OCI-M1 (cell line): ENCODE data around the gene PAQR3.

Source experiments
- DNase-seq: peaks from one replicate; lab custom pipeline; 2025; lab: John Stamatoyannopoulos, UW

The PAQR3 gene, protein sequence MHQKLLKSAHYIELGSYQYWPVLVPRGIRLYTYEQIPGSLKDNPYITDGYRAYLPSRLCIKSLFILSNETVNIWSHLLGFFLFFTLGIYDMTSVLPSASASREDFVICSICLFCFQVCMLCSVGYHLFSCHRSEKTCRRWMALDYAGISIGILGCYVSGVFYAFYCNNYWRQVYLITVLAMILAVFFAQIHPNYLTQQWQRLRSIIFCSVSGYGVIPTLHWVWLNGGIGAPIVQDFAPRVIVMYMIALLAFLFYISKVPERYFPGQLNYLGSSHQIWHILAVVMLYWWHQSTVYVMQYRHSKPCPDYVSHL

DNA sequence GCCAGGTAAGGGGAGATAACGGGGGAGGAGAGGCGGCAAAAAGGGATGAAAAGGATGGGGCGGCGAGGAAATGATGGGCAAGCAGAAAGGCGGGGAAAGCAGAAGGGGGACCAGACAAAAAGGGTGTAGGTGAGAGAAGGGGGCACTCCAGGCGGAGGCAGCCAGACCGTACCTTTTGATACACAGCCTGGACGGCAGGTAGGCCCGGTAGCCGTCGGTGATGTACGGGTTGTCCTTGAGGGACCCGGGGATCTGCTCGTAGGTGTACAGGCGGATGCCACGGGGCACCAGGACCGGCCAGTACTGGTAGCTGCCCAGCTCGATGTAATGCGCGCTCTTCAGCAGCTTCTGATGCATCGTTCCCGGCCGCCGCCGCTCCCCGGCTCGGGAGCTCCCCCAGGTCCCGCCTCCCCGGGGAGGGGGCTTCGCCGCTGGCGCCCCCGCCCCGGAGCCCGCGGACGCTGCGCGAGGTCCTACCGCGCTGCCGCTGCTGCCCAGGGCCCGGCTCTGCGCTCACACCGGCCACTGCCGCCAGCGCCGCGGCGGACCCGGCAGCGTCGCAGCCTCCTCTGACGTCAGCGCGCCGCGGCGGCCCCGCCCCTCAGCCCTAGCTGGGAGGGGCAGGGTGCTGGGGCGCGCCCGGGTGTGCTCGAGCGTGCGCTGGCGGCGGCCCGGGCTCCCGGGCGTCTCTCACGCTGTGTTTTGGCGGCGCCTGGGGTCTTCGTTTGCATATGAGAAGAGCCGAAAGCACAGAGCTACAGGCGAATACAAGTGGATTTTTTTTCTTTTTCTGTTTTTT, at the start of gene PAQR3:
TSS of gene PAQR3 (minus strand) at position 571 of the 799 bp plus-strand sequence. CDS start at position 357, 214 bp downstream.
- DNase-seq: peak; percentile 94

DNA sequence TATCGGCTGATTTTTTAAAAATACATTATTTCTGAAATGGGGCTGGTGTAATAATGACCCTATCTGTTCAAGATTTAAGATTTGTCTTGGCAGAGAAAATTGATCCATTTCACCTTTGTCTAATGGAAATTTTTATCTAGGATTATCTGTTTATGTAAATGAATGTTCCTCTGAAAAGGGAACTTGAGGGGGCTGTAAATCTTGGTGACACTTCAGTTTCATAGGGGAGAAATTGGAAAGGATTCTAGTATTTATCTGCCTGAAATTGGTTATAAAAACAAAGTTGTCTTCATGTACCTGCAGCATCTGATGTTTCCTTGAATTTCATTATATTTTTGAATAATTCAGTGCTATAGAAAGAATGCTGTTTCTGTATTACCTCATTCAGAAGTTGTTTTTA, 48.4 kb upstream of the PAQR3 start:
- DNase-seq: no peak

DNA sequence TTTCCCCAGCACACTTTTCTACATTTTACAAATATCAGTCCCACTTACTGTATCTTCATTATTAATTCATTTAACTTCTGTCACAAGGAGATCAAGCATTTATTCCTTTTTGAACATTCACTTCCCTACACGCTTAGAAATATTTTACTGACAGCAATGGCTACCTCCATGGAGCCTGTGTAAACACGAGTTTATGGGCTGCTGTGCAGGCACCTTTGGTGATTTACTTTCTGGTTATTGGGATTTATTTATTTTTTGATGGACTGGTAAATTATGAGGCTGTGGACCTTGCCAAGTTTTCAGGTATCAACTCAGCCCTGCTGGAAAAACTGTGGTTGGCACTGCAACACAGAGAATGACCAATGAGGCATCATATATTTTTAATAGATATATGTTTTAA, 45.4 kb upstream of the PAQR3 start:
- no peak for DNase-seq

DNA sequence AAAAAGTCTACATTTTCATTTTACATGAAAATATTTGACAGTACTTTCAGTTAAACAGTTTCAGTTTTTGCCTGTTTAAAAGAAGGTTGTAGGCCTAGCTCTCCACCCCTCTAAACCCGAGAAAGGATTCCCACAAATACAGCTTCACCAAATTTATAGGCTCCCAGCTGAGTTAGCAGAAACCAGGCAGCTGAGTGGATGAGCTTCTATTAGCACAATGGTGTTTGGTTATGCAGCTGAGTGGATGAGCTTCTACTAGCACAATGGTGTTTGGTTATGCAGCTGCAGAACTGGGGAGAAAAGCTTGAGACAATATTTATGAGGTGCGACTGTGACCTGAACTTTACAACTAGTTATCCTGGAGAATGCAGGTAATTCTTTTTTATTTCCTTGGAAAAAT, 36.6 kb upstream of the PAQR3 start:
- DNase-seq: no peak

DNA sequence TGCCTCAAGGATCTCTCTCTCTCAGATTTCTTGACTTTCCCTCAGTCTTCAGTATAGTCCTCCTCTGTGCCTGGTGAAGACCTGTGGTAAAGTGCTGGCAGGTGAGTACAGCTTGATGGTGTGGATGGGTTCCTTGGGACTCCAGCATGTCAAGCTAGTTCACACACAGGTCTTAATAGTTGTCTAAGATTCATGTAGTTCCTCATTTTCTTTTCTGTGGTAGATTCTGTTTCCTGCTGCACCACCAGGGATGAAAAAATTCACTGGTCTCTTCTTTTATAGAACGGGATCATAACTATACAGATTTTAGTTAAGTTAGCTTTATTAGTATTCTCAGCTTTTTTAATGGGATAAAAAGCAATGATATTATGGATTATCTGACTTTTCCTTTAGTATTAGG, 32.5 kb upstream of the PAQR3 start:
- peak; percentile 17 for DNase-seq

DNA sequence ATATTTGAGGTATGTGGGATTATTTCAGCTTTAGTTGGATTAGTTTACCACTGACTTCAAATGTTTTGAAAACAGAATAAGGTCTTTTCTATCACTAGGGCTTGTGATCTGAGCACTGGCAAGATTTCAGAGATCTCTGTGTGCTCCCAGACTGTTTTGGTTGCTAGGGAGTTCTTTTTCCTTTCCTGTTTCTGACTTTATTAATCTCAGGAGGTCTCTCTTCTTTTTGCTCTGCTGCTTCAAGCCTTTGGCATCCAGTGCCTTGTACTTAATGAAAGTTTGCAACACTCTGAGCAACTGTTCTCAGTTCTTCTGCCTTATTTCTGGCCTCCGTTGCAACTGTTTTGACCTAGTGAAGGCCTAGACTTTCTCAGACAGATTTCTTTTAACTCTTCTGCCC, 32.1 kb upstream of the PAQR3 start:
- no peak for DNase-seq

DNA sequence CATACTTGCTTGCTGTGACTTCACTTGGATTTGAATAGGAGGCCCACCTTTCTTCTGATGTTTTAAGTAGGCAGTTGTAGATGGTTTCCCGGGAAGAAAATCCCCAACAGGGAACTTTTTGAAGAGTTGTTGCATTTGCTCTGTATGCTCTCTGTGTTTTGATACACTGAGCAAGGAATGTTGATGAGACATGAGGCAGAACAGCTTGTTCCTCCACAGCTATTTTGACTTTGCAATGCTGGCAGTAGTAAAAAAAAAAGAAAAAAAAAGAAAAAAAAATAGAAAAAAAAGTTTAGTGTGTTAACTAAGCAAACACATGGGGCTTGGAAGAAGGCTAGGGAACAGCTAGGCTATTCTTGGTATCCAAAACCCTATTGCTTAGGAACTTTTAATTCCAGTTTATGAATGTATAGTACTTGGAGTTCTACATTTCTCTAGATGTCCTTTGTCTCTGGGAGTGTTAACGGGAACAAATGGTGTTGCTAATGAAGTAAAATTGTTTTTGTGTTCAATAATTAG, 23.4 kb upstream of the PAQR3 start:
- no peak for DNase-seq

DNA sequence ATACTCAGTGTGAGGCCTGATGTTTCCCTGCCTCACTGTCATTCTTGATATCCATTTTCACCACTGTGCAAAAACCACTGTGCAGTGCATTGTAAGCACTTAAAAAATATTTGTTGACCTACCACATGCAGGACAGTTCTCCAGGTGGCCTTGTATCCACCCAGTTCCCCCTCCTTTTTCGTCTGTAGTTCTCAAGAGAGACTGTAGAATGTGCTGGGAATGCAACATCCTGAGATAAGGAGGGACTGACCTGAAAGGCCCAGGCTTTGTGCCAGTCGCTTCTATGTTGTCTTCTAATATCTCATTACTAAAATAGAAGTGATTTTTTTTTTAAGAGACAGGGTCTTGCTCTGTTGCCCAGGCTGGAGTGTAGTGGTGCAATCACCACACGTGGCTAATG, 21.7 kb upstream of the PAQR3 start:
- no peak for DNase-seq

DNA sequence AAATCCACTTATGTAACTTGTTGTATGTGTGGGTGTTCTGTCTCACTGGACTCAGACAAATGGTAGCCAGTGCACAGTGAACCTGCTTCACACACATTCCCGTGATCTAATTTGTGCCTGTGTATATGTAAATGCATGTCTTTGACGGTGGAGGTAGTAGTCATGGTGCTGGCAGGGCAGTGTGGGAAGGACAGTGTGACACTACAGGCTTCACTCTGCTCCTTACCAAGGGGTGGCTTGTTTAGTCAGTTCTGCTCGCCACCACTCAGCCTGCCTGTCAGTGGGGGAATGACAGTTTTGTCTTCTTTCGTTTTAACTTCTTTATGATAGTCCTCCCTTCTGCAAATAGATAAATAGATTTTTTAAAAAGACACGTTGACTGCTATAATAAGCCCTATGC, 17.7 kb upstream of the PAQR3 start:
- DNase-seq: no peak

DNA sequence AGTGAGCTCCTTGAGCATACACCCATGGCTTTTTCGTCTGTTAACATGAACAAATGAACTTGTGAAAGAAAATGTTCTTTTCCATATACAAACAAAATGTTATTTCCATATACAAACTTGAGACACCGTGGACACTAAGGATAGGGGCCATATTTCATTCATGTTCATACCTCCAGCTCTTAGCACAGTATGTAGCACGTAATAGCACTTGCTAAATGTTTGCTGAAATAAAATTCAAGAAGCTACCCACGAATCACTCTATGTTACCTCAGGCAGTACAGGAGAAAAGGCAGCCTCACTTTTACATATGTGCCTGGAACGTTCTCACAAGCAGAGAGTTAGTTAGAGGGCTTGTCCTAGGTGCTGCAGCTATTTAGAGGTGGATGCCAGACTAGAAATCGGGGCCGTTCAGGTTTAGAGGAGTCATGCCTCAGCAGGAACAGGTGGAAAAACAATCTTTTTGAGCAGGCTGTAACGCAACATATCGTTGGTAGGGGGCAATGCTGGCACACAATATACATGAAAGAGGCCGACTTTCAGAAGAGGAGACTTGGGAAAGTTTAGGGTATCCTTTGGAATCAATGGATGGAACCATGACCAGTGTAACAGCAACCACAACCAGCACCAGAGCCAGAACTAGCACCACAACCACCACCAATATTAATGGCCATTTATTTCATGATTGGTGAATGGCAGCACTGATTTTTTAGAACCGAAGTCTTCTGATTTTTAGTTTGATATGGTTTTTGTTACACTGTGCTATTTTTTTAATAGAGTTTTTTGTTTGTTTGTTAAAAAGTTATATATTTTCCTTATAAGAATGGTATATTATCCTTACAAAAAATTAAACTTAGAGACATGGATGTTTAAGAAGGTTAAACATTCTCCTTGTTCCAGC, 14.8 kb upstream of the PAQR3 start:
- DNase-seq: peak; percentile 68

DNA sequence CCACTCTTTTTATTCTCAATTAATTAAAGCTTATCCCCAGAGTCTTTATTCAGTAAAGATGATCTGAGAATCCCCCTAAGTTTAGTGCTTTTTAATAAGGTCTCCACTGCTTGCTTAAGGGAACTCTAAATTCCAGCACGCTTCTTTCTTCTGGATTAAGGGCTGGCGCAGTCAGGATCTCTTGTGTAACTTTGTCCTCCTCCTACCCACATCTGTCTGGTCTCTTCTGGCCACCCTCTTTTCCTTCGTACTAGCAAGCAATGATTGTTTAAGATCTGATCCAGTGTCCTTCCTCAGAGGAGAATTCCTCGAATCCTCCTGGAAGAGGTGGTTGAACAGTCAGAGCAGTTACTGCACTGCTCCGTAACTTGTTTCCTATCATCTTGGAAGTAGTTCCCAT, 14.0 kb upstream of the PAQR3 start:
- no peak for DNase-seq

DNA sequence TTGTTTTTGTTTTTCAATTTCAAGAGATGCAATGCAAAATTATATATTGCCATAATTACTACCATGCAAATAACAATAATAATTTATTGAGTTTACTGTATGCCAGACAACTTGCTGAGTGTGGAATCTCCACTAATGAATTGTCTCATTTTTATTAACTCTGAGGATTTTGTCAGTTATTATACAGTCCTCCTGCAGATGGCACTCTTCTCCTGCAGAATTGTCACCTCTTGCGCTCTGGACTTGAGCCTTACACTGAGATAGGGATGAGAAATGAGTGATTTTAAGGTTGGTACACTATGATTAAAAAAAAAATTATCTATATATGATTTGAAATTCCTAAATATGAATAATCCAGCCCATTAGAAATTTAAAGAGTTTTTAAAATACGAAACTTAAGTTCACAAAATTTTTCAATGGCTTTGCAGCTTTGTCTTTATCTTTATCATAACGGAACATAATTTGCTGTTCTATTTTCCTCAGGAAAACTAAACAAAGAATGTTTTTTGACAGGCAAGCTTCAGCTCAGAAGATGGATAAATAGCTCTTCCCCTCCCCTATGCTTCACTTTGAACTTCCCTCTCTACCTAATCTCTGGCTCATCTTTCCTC, 12.7 kb upstream of the PAQR3 start:
- peak; percentile 72 for DNase-seq

DNA sequence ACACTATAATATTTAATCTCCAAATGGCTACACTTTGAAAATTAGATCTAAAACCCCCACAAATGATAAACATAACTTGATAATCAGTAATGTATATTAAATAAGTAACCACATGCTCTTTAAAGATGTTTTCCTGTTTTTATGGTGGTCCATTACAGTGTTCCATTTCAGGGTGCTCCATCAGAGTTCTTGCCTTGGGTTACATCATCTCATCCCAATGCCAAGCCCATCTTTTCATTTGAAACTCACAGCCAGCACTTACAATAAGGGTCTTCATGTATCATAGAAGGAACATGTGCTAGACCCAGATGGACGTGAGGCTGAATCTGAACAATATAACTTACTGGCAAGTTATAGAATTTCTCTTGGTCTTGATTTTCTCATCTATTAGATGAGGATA, 10.5 kb upstream of the PAQR3 start:
- DNase-seq: peak; percentile 32

DNA sequence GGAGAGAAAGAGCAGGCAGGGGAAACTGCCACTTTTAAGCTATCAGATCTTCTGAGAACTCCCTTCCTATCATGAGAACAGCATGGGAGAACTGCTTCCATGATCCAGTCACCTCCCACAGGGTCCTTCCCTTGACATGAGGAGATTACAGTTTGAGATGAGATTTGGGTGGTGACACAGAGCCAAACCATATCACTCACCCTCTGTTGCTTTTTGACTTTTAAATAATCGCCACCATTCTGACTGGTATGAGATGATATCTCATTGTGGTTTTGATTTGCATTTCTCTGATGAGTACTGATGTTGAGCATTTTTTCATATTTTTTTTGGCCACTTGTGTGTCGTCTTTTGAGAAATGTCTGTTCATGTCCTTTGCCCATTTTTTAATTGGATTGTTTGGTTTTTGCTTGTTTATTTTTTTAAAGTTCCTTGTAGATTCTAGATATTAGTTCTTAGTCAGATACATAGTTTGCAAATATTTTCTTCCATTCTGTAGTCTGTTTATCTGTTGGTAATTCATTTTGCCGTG, 6.5 kb upstream of the PAQR3 start:
- DNase-seq: peak; percentile 13

DNA sequence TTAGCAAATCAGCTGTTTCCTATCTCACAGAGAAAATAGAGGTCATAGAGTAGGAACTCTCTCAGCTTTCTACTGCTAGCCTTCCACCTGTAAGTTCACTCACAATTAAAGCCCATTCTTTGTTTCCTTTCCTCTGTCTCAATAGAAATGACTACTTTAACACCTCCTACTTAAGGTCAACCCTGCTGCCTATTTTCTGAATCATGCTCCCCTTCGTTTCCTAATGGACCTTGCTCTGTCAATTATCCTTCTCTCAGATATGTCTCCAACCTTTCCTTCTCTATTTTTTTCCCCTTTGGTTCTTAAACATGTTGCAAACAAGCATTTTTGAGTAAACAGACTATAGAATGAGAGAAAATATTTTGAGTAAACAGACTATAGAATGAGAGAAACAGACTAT, 5.1 kb upstream of the PAQR3 start:
- DNase-seq: no peak

DNA sequence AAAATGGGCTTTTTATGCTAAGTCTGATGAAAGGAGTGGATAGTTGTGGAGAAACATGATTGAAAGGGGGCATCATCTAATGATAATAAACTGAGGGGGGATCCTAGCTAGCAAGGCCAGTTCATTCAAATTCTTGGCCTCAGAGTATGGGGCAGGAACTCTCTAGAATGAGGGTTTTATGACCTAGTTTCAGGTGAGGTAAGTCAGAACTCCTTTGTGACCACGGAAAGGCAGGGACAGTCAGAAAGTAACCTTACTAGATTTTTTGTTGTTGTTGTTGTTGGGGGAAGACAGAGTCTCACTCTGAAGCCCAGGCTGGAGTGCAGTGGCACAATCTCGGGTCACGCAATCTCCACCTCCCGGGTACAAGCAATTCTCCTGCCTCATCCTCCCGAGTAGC, 1.5 kb upstream of the PAQR3 start:
- DNase-seq: no peak

DNA sequence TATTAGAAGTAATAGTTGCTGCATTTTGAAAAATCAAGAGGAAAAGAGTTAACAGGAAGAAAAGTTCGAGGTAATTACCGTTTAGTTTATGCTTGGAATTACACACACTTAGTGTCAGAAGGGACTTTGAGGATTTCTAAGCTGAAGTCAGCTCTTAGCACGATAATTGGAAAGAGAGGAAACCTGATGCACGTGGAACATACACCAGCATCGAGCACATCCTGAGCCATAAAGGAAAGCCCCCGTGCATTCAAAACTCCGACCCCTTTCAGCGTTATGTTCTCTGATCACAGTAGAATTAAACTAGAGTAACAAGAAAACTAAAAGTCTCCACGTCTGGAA, 400 bp upstream of the PAQR3 start:
- DNase-seq: no peak

DNA sequence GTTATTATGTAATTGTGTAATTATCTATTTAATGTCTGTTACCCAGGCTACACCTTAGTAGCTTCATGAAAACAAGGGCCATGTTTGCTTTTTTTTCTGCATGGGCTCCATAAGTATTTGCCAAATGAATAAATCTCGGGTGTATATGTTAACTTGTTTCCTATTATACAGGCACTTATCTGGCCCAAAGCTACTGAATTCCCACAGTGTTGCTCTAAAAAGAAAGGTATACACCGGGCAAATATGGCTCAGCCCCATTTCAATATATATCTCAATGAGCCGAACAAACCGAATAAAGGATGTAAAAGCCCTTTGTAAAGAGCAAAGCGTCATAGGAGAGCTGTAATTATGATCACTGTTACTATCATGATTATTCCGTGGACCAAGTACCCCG, 767 bp downstream of the PAQR3 start:
- DNase-seq: peak; percentile 41

DNA sequence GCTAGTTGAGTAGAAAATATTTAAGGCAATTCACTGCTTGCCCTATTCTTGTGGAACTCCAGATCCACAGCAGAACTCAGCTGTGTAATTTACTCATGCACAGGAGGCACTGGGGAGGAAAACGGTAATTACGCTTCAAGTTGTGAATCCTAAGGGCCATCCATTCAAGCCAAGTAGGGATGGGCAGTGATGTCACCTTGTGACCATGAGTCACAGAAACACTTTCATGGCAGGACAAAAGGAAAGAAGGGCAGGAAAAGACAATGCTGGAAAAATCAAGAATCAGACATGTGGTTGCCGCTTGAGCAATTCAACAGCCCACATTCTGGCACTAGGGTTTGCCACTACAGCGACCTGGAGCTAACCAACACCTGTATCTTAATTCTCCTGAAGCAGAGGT, 1.4 kb downstream of the PAQR3 start:
- no peak for DNase-seq

DNA sequence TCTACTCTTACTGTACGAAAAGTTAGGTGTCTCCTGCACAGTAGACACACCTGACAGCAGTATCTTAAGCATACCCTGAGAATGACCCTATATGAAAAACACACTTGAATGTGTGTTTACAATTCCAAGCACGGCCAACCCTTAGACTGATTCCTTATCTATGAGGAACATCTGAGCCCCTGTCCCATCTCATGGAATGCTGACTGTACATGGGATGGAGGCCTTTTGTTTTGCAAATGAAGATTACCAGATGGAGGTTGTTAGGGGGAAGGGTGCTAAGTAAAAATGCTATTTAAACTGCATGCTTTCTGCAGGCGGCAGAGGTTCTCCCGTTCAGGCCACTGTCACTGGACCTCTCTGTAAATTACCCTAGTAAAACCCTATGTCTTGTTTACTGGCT, 2.2 kb downstream of the PAQR3 start:
- DNase-seq: no peak

DNA sequence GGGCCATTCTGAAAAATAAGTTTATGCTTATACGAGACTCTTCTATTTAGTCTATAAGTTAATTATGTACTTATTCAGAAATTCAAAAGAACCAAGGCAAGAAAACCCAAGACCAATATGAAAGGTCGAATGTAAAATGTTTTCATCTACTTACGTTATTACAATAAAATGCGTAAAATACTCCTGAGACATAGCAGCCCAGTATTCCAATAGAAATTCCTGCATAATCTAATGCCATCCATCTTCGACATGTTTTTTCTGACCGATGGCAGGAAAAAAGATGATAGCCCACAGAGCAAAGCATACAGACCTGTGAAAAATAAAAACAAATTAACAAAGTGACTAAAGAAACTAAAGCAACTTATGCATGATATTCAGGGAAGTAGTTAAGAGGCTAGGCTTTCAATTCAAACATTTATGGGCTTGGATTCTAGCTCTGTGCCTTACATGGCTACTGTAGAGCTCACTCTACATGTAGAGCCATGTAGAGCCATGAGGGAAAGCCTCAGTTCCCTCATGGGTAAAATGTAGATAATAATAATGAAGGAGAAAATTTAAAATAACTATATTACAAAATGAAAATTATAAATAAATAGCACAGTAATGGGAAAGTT, 9.1 kb downstream of the PAQR3 start:
- no peak for DNase-seq
